ENCODE measurements around the gene PTTG1IP2. TPM values are rescaled to one million over a fixed set of nuclear protein-coding genes. Genes with fewer than 3 reads are reported as not detected.

Gene PTTG1IP2
- total RNA-seq, 1 experiment from 2014 or later = not detected

DNA sequence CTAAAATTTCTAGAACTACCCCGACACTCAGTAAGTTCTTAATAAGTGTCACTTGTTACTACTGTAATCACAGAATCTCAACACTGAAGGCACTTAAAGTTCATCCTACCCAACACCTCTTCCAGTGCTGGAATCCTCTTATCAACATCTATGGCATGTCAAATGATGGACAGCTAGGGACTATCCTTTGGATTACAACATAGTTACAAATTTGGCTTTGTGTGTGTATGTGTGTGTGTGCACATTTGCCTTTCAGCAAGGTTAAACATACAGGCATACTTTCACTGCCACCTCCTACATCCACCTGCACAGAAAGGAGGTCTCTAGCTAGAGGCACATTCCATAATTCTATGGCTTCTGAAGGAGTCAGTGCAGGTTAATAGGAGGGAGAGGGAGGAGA, 25.8 kb downstream of the PTTG1IP2 start:
- no peaks in the 10 kb centered on the region for H3K4me1 Mint-ChIP-seq
- Histone ChIP-seq H3K9ac (ENCODE audit: extremely low read depth, insufficient read length, low read length) (no peak overlapping the region), H2BK120ac (ENCODE audit: low read depth, low read length, poor library complexity, severe bottlenecking) (no peak overlapping the region), H3K4me2 (ENCODE audit: insufficient read depth, insufficient read length, low read length) (no peak overlapping the region), H2AFZ (ENCODE audit: low read length) (no peak overlapping the region), H3K27ac (ENCODE audit: insufficient read length, low read depth, low read length) (no peak overlapping the region), H2BK12ac (ENCODE audit: insufficient read length, low read depth, low read length) (no peak overlapping the region), H3K14ac (ENCODE audit: insufficient read depth, low read length) (no peak overlapping the region), H4K5ac (ENCODE audit: insufficient read length, low read depth, low read length) (no peak overlapping the region), H3K56ac (ENCODE audit: insufficient read length, low read depth, low read length) (no peak overlapping the region), H3K18ac (ENCODE audit: insufficient read length, low read depth, low read length) (no peak overlapping the region), H4K8ac (replicated peaks; ENCODE audit: insufficient read length, low read depth, low read length) (no peak overlapping the region), H3K23ac (ENCODE audit: insufficient read length, low read depth, low read length) (no peak overlapping the region), H4K20me1 (ENCODE audit: control insufficient read depth, insufficient read depth, insufficient read length) (no peaks in the 10 kb centered on the region), H3K9me3 (ENCODE audit: control insufficient read depth, low read depth, low read length) (no peaks in the 10 kb centered on the region), H2BK5ac (ENCODE audit: insufficient read length, low read length) (no peak overlapping the region), H2BK20ac (ENCODE audit: low read depth, low read length, poor library complexity, severe bottlenecking) (no peak overlapping the region), H3K79me2 (ENCODE audit: insufficient read depth, low read length) (no peaks in the 10 kb centered on the region), H3K23me2 (ENCODE audit: insufficient read length, low read depth, low read length, poor library complexity, severe bottlenecking) (no peaks in the 10 kb centered on the region), H3K27me3 (ENCODE audit: insufficient read depth, low read length) (no peaks in the 10 kb centered on the region), H2AK5ac (ENCODE audit: insufficient read length, low read length) (no peak overlapping the region), H4K91ac (ENCODE audit: insufficient read length, low read depth, low read length) (no peak overlapping the region), H3K4ac (ENCODE audit: low read depth, low read length) (no peak overlapping the region), H3K79me1 (ENCODE audit: insufficient read depth, low read depth, low read length, poor library complexity, severe bottlenecking) (no peaks in the 10 kb centered on the region), H3T11ph (ENCODE audit: low read length) (no peak overlapping the region), H3K4me1 (ENCODE audit: insufficient read depth, low read length) (no peaks in the 10 kb centered on the region), H2BK15ac (ENCODE audit: low read depth, low read length) (no peak overlapping the region)
- H3K4me3 Mint-ChIP-seq = no peak overlapping the region
- H3K36me3 Mint-ChIP-seq (ENCODE audit: insufficient read depth in 1 of 3, low read depth in 3 of 3) = peaks cover 0 to 2% (median 0%) of the 10 kb centered on the region in 3 experiments; a peak in 3 of 7 replicates
- H3K27ac Mint-ChIP-seq = no peak overlapping the region
- WGBS (ENCODE audit: extremely low coverage, insufficient read length, low lambda C conversion rate) = no CpG with 5 or more reads among the region's 1 CpG
- DNase-seq = no peak
- no peak for TF ChIP-seq CTCF (conservative IDR thresholded peaks at IDR 0.05)
- H3K27me3 Mint-ChIP-seq (ENCODE audit: low read depth) = no peaks in the 10 kb centered on the region; the same call in 1 of the 2 replicates
- no peaks in the 10 kb centered on the region for H3K9me3 Mint-ChIP-seq

Measured in H9 (cell line).